Kidney epithelial cell (primary cell): ENCODE data around the gene CTLA4. TPM values are rescaled to one million over a fixed set of nuclear protein-coding genes. Genes with fewer than 3 reads are reported as not detected.

Source experiments
- DNase-seq: peaks from one replicate; pipeline ENCODE4 v3.0.0-alpha.2; 2010; ENCODE audit warnings: low read depth
- H3K27me3 ChIP-seq: 2 replicates; pipeline ENCODE4 v1.6.0; 2011; ENCODE audit warnings: low read length; ENCODE audit not compliant: control insufficient read depth, insufficient read depth
- H3K36me3 ChIP-seq: 2 replicates; pipeline ENCODE4 v1.5.1; 2011; ENCODE audit warnings: low read length; ENCODE audit not compliant: control insufficient read depth, insufficient read depth
- H3K4me3 ChIP-seq: 2 replicates; pipeline ENCODE4 v1.5.1; 2011; ENCODE audit warnings: low read depth, mild to moderate bottlenecking, control low read depth, low read length
- total RNA-seq: library from RNA; depleted of rRNA; stranded (reverse); fragments of >200 nt; gene quantifications from 2 replicates; pipeline ENCODE4 v1.2.3, GENCODE V29; 2015
- TF ChIP-seq, protein P1 (sequence below): IDR thresholded peaks from 2 replicates; pipeline ENCODE4 v1.5.1; 2011; ENCODE audit warnings: mild to moderate bottlenecking, moderate library complexity, low read length, control low read depth, inconsistent platforms; ENCODE audit not compliant: insufficient read depth, poor library complexity, severe bottlenecking

Gene CTLA4
- total RNA-seq, 1 donor from 2014 or later = not detected

DNA sequence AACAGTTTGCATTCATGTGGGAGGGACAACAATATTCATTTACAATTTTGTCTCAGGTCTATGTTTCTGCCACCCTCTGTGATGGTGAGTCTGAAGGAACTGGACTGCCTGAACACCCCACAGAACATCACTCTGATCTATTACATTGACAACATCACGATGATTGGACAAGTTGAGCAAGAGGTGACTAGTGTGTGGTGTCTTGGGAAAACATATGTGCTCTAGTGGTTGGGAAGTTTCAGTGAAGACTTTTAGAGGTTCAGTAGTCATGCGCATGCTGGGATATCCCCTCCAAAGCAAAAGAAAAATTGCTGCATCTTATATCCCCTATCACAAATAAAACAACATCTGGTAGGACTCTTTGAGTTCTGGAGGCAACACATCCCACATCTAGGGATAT lies 18.6 kb upstream of the CTLA4 start:
- DNase-seq = no peak
- Histone ChIP-seq H3K36me3 (no peaks in the 10 kb centered on the region), H3K27me3 (no peaks in the 10 kb centered on the region), H3K4me3 (no peak overlapping the region)
- TF ChIP-seq, protein P1, sequence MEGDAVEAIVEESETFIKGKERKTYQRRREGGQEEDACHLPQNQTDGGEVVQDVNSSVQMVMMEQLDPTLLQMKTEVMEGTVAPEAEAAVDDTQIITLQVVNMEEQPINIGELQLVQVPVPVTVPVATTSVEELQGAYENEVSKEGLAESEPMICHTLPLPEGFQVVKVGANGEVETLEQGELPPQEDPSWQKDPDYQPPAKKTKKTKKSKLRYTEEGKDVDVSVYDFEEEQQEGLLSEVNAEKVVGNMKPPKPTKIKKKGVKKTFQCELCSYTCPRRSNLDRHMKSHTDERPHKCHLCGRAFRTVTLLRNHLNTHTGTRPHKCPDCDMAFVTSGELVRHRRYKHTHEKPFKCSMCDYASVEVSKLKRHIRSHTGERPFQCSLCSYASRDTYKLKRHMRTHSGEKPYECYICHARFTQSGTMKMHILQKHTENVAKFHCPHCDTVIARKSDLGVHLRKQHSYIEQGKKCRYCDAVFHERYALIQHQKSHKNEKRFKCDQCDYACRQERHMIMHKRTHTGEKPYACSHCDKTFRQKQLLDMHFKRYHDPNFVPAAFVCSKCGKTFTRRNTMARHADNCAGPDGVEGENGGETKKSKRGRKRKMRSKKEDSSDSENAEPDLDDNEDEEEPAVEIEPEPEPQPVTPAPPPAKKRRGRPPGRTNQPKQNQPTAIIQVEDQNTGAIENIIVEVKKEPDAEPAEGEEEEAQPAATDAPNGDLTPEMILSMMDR = no peak

DNA sequence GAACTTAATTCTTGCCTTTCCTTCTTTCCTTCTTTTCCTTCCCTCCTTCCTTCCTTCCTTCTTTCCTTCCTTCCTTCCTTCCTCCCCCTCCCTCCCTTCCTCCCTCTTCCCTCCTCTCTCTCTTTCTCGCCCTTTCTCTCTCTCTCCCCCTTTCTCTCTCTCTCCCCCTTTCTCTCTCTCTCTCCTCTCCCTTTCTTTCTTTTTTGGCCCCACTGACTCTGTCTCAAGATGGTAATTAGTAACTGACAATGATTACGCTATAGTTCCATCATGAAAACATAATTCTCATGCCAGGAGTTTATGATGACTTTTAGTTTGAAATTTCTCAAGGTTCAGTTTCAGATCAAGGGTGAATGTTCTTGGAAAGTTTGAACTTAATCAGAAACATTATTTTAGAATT lies 14.8 kb upstream of the CTLA4 start:
- no peak for DNase-seq
- H3K36me3 ChIP-seq = no peaks in the 10 kb centered on the region
- H3K4me3 ChIP-seq = no peak overlapping the region
- no peaks in the 10 kb centered on the region for H3K27me3 ChIP-seq
- TF ChIP-seq, protein P1 = no peak

DNA sequence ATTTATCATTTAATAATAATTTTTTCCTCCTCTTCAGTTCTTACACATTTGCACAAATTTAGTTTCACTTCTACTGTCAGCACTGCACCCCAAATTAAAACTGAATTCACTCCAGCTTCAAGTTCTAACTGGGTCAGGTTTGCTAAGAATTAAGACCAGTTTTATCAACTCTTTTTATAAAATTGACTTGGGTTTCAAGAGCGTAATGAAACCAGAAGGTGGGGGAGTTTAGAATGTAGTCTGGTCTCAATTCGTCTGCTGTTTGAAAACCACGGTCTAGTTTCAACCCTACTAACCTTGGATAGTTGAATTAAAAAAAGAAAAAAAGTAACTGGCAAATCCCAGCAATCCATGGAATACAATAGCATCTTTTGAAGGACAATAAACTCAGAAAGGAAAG lies 14.3 kb upstream of the CTLA4 start:
- DNase-seq = no peak
- no peak overlapping the region for H3K4me3 ChIP-seq
- TF ChIP-seq, protein P1 = no peak
- no peaks in the 10 kb centered on the region for H3K27me3 ChIP-seq
- no peaks in the 10 kb centered on the region for H3K36me3 ChIP-seq

DNA sequence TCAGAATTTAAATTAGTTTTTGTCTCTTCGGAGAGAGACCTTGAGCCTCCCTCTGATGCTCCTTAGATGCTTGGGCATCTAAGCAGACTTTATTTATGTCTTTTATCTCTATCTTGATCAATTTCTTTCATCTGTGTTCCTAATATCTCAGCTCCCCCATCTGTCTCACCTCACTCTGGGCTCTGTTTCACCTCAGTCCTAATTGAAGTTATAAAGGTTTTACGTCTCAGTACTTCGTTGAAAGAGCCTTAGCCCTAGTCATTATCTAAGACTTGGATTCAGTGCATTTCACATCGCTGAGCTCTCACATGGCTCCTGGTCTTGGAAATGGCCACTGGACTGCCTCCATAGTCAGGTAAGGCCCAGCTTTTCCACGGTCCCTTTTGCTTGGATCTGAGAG lies 13.8 kb upstream of the CTLA4 start:
- H3K36me3 ChIP-seq = no peaks in the 10 kb centered on the region
- TF ChIP-seq, protein P1 = no peak
- H3K4me3 ChIP-seq = no peak overlapping the region
- no peaks in the 10 kb centered on the region for H3K27me3 ChIP-seq
- no peak for DNase-seq

DNA sequence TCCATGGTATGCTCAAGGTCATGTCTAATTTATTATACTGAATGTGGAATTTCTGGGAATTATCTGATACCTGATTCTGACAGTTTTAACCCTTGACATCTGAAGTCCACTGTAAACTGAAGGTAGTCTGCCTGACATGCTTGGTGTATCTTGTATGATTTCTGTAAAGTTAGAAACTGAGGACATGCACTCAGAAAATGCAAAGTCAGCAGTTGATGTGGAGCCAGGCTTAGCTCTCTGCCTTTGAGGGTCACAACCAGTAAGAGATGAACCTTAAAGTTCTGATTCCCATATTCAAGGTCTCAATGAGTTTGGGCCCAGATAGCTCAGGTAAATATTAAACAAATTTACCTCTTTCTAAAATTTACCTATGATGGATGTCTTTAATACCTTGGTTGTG lies 12.3 kb upstream of the CTLA4 start:
- no peaks in the 10 kb centered on the region for H3K27me3 ChIP-seq
- no peak for DNase-seq
- H3K36me3 ChIP-seq = no peaks in the 10 kb centered on the region
- TF ChIP-seq, protein P1 = no peak
- no peak overlapping the region for H3K4me3 ChIP-seq

- TF ChIP-seq, protein P1 = no peak
- no peak for DNase-seq
- Histone ChIP-seq H3K4me3 (no peak overlapping the region), H3K36me3 (no peaks in the 10 kb centered on the region), H3K27me3 (no peaks in the 10 kb centered on the region)
Observed at GRCh38 chr2:203857656-203858055, 9.9 kb upstream of the CTLA4 start.
